MM.1S (cell line): ENCODE results near the gene SLC22A1.

Experiments
- DNase-seq: peaks from one replicate; pipeline ENCODE4 v3.0.0-alpha.2; 2015
- H2AFZ ChIP-seq: fragments of 300-600 bp; sonication (generic); 2 replicates; pipeline ENCODE4 v1.6.0; 2016; ENCODE audit warnings: antibody characterized with exemption, low read length
- H3F3A ChIP-seq: fragments of 300-600 bp; sonication (generic); 2 replicates; pipeline ENCODE4 v1.6.1; 2016; ENCODE audit warnings: mild to moderate bottlenecking, antibody characterized with exemption, low read length, moderate library complexity, mixed read lengths; ENCODE audit not compliant: insufficient read depth
- H3K27ac ChIP-seq: fragments of 300-600 bp; sonication (generic); 2 replicates; pipeline ENCODE4 v1.5.1; 2016; ENCODE audit warnings: mild to moderate bottlenecking, low read length
- H3K27me3 ChIP-seq: fragments of 300-600 bp; sonication (generic); replicated peaks from 2 replicates; pipeline ENCODE4 v1.6.0; 2016; ENCODE audit warnings: low read length; ENCODE audit not compliant: insufficient read depth
- H3K36me3 ChIP-seq: fragments of 300-600 bp; sonication (generic); replicated peaks from 2 replicates; pipeline ENCODE4 v1.6.1; 2016; ENCODE audit warnings: mild to moderate bottlenecking, low read length, mixed read lengths; ENCODE audit not compliant: insufficient read depth
- H3K4me1 ChIP-seq: fragments of 300-600 bp; sonication (generic); 2 replicates; pipeline ENCODE4 v1.6.1; 2016; ENCODE audit warnings: low read length, mixed read lengths
- H3K4me2 ChIP-seq: fragments of 300-600 bp; sonication (generic); 2 replicates; pipeline ENCODE4 v1.6.0; 2016; ENCODE audit warnings: low read depth, low read length
- H3K4me3 ChIP-seq: fragments of 300-600 bp; sonication (generic); 2 replicates; pipeline ENCODE4 v1.5.1; 2016; ENCODE audit warnings: low read length, mixed read lengths
- H3K79me2 ChIP-seq: fragments of 300-600 bp; sonication (generic); 2 replicates; pipeline ENCODE4 v1.6.1; 2016; ENCODE audit warnings: mixed run types, low read length, mixed read lengths
- H3K9ac ChIP-seq: fragments of 300-600 bp; sonication (generic); 2 replicates; pipeline ENCODE4 v1.6.1; 2016; ENCODE audit warnings: low read length, mixed read lengths
- H3K9me2 ChIP-seq: fragments of 300-600 bp; sonication (generic); replicated peaks from 2 replicates; pipeline ENCODE4 v1.6.1; 2016; ENCODE audit warnings: mild to moderate bottlenecking, low read length, mixed read lengths; ENCODE audit not compliant: insufficient read depth
- H3K9me3 ChIP-seq: fragments of 300-600 bp; sonication (generic); replicated peaks from 2 replicates; pipeline ENCODE4 v1.6.1; 2016; ENCODE audit warnings: mild to moderate bottlenecking, low read length, mixed read lengths; ENCODE audit not compliant: insufficient read depth
- H4K20me1 ChIP-seq: fragments of 300-600 bp; sonication (generic); 2 replicates; pipeline ENCODE4 v1.6.1; 2016; ENCODE audit warnings: mild to moderate bottlenecking, low read length, moderate library complexity, mixed read lengths; ENCODE audit not compliant: insufficient read depth
- EZH2 ChIP-seq: fragments of 300-600 bp; sonication (generic); optimal IDR thresholded peaks from 2 replicates; pipeline ENCODE3; 2017; ENCODE audit warnings: low read depth, mild to moderate bottlenecking, antibody characterized with exemption, low read length, mixed read lengths
- EZH2phosphoT487 ChIP-seq: fragments of 300-600 bp; sonication (generic); IDR thresholded peaks from 2 replicates; pipeline ENCODE4 v1.6.1; 2018; ENCODE audit warnings: antibody characterized with exemption, low read length
- TF ChIP-seq, protein P1 (sequence below): fragments of 300-600 bp; sonication (generic); IDR thresholded peaks from 2 replicates; pipeline ENCODE4 v1.5.1; 2016; ENCODE audit warnings: antibody characterized with exemption, low read length, mixed read lengths

Gene SLC22A1

DNA sequence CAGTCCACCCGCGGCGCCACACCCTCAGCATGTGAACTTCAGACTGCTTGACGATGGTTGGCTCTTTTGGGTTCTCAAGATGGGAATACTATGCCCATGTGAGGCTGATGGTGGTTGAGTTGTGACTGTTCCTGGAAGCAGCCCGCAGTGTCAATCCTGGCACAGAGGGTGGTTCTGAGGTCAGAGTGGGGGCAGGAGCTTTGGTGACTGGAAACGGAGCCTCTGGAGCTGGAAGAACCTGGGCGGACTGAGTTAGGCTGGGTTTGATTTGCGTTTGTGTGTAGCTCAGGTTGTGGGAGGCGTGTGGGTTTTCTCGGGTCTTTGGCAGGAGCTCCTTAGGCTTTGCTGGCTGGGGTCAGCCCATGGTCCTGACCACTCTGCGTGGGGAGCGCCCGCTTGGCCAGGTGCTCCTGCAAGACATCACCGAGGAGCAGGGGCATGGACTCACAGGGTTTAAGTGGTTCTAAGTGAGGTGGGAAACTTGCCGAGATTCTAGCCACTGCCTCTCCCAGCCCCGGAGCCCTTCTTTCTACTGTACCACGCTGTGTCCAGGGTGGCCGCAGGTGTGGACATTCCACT is 37.3 kb upstream of the SLC22A1 start:
- Histone ChIP-seq H4K20me1 (no peaks in the 10 kb centered on the region), H3K9me3 (no peaks in the 10 kb centered on the region), H3K27me3 (no peaks in the 10 kb centered on the region), H3K9me2 (no peaks in the 10 kb centered on the region), H3K9ac (no peak overlapping the region), H3K4me1 (no peaks in the 10 kb centered on the region), H3K4me2 (no peak overlapping the region), H3K27ac (no peak overlapping the region), H3K79me2 (no peaks in the 10 kb centered on the region), H2AFZ (no peak overlapping the region), H3K4me3 (no peak overlapping the region), H3F3A (no peaks in the 10 kb centered on the region), H3K36me3 (no peaks in the 10 kb centered on the region; the same call in 1 of the 2 replicates)
- no peak for TF ChIP-seq EZH2phosphoT487
- TF ChIP-seq, protein P1, sequence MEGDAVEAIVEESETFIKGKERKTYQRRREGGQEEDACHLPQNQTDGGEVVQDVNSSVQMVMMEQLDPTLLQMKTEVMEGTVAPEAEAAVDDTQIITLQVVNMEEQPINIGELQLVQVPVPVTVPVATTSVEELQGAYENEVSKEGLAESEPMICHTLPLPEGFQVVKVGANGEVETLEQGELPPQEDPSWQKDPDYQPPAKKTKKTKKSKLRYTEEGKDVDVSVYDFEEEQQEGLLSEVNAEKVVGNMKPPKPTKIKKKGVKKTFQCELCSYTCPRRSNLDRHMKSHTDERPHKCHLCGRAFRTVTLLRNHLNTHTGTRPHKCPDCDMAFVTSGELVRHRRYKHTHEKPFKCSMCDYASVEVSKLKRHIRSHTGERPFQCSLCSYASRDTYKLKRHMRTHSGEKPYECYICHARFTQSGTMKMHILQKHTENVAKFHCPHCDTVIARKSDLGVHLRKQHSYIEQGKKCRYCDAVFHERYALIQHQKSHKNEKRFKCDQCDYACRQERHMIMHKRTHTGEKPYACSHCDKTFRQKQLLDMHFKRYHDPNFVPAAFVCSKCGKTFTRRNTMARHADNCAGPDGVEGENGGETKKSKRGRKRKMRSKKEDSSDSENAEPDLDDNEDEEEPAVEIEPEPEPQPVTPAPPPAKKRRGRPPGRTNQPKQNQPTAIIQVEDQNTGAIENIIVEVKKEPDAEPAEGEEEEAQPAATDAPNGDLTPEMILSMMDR, result no peak
- no peak for TF ChIP-seq EZH2
- no peak for DNase-seq

- Histone ChIP-seq H3K9ac (no peak overlapping the region), H3K4me1 (no peaks in the 10 kb centered on the region), H3K9me2 (no peaks in the 10 kb centered on the region), H3K79me2 (no peaks in the 10 kb centered on the region), H4K20me1 (no peaks in the 10 kb centered on the region), H3K4me3 (no peak overlapping the region), H3K27me3 (no peaks in the 10 kb centered on the region), H2AFZ (no peak overlapping the region), H3F3A (no peaks in the 10 kb centered on the region), H3K4me2 (no peak overlapping the region), H3K36me3 (no peaks in the 10 kb centered on the region; the same call in 1 of the 2 replicates), H3K9me3 (no peaks in the 10 kb centered on the region), H3K27ac (no peak overlapping the region)
- TF ChIP-seq EZH2phosphoT487, result no peak
- TF ChIP-seq, protein P1, result no peak
- no peak for TF ChIP-seq EZH2
- no peak for DNase-seq
Measured at GRCh38 chr6:160085226-160085625, 36.4 kb upstream of the SLC22A1 start.

GRCh38 chr6:160085713-160086505 is 35.7 kb upstream of the SLC22A1 start:
- H3K4me1 ChIP-seq, result no peaks in the 10 kb centered on the region
- no peaks in the 10 kb centered on the region for H3K79me2 ChIP-seq
- no peak for DNase-seq
- H3K27me3 ChIP-seq, result no peaks in the 10 kb centered on the region
- H3K4me2 ChIP-seq, result no peak overlapping the region
- H3K36me3 ChIP-seq, result no peaks in the 10 kb centered on the region; the same call in 1 of the 2 replicates
- H3K27ac ChIP-seq, result no peak overlapping the region
- H2AFZ ChIP-seq, result no peak overlapping the region
- H3K9me2 ChIP-seq, result no peaks in the 10 kb centered on the region
- no peaks in the 10 kb centered on the region for H3K9me3 ChIP-seq
- no peak overlapping the region for H3K4me3 ChIP-seq
- H3K9ac ChIP-seq, result no peak overlapping the region
- no peak for TF ChIP-seq EZH2
- H4K20me1 ChIP-seq, result no peaks in the 10 kb centered on the region
- H3F3A ChIP-seq, result no peaks in the 10 kb centered on the region

DNA sequence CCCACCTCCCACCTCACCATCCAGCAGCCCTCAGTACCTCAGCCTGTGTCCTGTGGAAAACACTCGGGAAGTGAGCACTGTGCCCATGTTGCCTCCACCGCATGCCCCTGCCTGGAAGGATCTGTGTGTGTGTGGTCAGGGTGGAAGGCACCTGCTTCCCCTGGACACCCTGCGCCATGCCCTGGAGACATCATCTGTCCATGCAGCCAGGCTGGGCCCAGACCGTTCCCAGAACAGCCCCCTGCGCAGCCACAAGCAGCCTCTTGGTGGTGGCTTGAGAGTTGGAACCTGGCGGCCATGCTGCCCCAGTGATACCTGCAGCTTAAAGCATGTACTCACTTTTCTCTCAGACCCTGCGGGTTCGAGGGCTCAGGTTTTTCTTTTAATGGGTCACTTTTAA is 34.9 kb upstream of the SLC22A1 start:
- Histone ChIP-seq H3K9ac (no peak overlapping the region), H3K36me3 (no peaks in the 10 kb centered on the region; the same call in 1 of the 2 replicates), H3K4me3 (no peak overlapping the region), H3K79me2 (no peaks in the 10 kb centered on the region), H3K27me3 (no peaks in the 10 kb centered on the region), H2AFZ (no peak overlapping the region), H3K4me1 (no peaks in the 10 kb centered on the region), H3K9me2 (no peaks in the 10 kb centered on the region), H3K4me2 (no peak overlapping the region), H3K9me3 (no peaks in the 10 kb centered on the region), H3F3A (no peaks in the 10 kb centered on the region), H4K20me1 (no peaks in the 10 kb centered on the region), H3K27ac (no peak overlapping the region)
- TF ChIP-seq EZH2, result no peak
- no peak for DNase-seq
